GM12891 (cell line): ENCODE measurements around the gene MED26.
A peak's percentile ranks its signal among the peaks of the same experiment; 100 is the strongest.

Experiments used
- DNase-seq: peaks from one replicate; pipeline ENCODE4 v3.0.0; 2011; ENCODE audit warnings: low spot score; ENCODE audit not compliant: insufficient read length
- FAIRE-seq: peaks from 2 replicates; lab custom pipeline; 2011; peaks lifted over from hg19 to GRCh38; lab: Jason Lieb, UNC
- PAX5 ChIP-seq: IDR thresholded peaks from 2 replicates; pipeline ENCODE4 v1.6.1; 2011; ENCODE audit warnings: low read length, moderate library complexity, mild to moderate bottlenecking; ENCODE audit not compliant: insufficient read depth, severe bottlenecking
- POLR2A ChIP-seq: IDR thresholded peaks from 2 replicates; pipeline ENCODE4 v1.6.1; 2011; ENCODE audit warnings: low read depth, low read length, control low read depth
- POLR2AphosphoS5 ChIP-seq: IDR thresholded peaks from 2 replicates; pipeline ENCODE4 v1.6.1; 2011; ENCODE audit warnings: low read depth, low read length, control low read depth
- POU2F2 ChIP-seq: IDR thresholded peaks from 2 replicates; pipeline ENCODE4 v1.6.1; 2011; ENCODE audit warnings: low read depth, mild to moderate bottlenecking, control low read depth, low read length, moderate library complexity
- SPI1 ChIP-seq: IDR thresholded peaks from 2 replicates; pipeline ENCODE4 v1.6.1; 2011; ENCODE audit warnings: low read depth, low read length, control low read depth
- TAF1 ChIP-seq: IDR thresholded peaks from 2 replicates; pipeline ENCODE4 v1.6.1; 2011; ENCODE audit warnings: low read depth, low read length, control low read depth

MED26 gene

DNA sequence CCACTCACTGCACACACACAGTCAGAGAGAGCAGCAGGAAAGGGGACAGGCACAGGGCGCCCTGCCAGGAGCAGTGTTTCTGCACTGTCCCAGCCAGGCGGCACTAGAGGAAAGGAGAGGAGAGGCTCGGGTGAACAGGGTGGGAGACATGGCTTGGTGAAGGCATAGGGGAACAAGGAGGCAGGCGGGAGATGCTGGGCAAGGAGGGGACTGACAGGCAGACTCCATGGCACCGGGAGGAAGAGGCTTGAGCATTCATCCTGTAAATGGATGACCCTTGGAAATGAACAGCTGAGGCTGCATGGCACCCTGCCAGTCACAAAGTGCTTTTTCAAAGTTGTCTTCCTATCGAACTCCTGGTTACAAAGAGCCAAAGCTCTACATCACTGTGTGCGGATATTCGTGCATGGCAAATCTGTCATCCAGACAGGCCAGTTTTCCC lies 22.4 kb downstream of the MED26 start:
- no peak for TF ChIP-seq TAF1
- no peak for TF ChIP-seq POU2F2
- no peak for TF ChIP-seq PAX5
- no peak for TF ChIP-seq POLR2A
- no peak for TF ChIP-seq POLR2AphosphoS5
- no peak for TF ChIP-seq SPI1
- peak; percentile 5 for FAIRE-seq
- DNase-seq: no peak

DNA sequence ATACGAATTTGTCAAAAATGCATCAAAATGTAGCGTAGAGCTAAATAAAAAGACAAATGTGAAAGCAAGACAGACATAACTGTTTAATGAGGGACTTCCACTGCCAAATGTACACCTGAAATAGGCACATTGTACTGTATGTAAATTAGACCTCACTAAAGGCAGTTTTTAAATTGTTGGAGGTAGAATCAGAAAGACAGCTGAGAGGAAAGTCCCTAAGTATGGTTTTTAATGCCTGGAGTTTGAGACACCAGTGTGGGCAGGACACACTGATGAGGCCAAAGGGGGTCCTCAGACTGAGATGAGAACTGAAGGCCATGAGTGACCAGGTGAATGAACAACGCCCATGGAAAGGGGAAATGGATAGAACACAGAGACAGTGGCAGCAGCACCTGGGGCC lies 22.9 kb downstream of the MED26 start:
- no peak for DNase-seq
- FAIRE-seq: no peak
- no peak for TF ChIP-seq PAX5
- TF ChIP-seq SPI1: peak; percentile 42

DNA sequence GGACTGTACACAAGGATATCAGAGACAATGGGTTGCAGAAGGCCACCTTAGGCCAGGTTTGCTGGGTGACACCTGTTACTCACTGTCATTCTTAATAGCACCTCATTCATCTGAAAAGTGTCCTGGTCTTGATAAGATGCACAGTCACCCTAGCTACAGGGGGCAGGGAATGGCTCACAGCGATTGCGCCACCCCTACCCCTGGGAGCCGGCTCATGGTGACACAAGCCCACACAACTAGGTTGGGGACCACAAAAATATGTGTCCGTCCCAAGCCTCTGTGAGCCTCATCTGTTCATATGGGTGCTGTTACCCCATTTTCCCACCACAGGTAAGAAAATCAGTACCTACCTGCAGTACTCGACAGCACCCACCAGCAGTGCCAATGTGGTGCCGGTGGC lies 23.4 kb downstream of the MED26 start:
- FAIRE-seq (no peak), DNase-seq (no peak)
- TF ChIP-seq PAX5 (no peak), POU2F2 (no peak), POLR2AphosphoS5 (no peak), SPI1 (no peak), POLR2A (no peak), TAF1 (no peak)

DNA sequence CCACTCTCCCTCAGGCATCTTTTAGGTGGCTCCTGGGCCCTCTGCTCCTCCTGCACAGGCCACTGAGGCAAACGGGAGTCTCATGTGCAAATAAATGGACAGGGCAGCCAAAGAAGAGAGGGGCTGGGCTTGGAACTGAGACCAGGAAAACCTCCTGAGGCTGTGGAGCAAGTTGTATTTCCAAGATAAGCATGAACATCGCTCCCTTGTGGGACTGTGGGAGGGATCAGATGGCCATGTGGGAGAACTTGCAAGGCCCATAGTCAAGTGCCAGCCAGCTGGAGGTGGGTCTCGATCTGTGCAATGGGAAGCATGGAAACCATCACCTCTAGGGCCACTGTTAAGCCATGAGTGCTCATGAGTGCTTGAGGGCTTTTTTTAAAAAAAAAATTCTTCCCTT lies 24.9 kb downstream of the MED26 start:
- DNase-seq: no peak
- TF ChIP-seq SPI1 (no peak), TAF1 (no peak), PAX5 (no peak), POU2F2 (no peak), POLR2AphosphoS5 (no peak), POLR2A (no peak)
- no peak for FAIRE-seq

DNA sequence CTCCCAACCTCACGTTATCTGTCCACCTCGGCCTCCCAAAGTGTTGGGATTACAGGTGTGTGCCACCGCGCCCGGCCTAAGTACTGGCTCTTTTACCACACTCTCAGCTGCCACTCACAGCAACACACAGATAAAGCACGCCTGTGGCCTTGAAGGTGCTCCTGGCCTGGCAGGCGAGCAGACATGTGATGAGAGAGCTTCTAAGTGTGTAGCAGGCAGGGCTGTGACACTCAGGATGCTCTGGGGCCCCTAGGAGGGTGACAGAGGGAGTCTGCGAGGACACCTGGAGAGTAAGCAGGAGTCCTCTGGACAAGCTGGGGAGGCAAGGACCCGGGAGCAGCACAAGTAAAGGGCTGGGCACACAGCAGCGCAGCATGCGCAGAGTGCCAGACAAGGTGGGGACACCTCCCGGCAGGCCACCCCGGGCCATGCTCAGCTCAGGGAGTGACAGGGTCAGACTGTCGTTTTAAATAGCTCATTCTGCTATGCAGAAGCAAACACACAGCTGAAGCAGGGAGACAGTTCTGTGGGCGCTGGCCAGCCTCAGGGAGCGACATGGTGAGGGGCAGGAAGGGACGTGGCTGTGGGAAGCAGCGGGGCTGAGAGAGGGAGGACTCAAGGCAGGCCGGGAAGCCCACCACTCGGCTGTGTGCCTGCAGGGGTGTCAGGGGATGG lies 26.5 kb downstream of the MED26 start:
- DNase-seq (no peak), FAIRE-seq (no peak)
- TF ChIP-seq POLR2AphosphoS5: no peak
- no peak for TF ChIP-seq TAF1
- no peak for TF ChIP-seq POU2F2
- TF ChIP-seq POLR2A: no peak
- TF ChIP-seq PAX5: no peak
- TF ChIP-seq SPI1: no peak

DNA sequence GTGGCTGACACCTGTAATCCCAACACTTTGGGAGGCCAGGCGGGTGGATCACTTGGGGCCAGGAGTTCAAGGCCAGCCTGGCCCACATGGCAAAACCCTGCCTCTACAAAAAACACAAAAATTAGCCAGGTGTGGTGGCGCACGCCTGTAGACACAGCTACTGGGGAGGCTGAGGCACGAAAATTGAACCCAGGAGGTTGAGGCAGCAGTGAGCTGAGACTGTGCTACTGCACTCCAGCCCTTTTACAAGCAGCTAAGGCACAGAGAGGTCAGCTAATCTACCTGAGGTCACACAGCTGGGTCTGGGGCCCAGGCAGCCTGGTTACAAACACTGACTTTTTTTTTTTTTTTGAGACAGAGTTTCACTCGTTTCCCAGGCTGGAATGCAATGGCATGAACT lies 27.2 kb downstream of the MED26 start:
- no peak for TF ChIP-seq SPI1
- no peak for TF ChIP-seq TAF1
- no peak for TF ChIP-seq POLR2AphosphoS5
- TF ChIP-seq PAX5: no peak
- no peak for TF ChIP-seq POU2F2
- TF ChIP-seq POLR2A: no peak
- DNase-seq (no peak), FAIRE-seq (no peak)

DNA sequence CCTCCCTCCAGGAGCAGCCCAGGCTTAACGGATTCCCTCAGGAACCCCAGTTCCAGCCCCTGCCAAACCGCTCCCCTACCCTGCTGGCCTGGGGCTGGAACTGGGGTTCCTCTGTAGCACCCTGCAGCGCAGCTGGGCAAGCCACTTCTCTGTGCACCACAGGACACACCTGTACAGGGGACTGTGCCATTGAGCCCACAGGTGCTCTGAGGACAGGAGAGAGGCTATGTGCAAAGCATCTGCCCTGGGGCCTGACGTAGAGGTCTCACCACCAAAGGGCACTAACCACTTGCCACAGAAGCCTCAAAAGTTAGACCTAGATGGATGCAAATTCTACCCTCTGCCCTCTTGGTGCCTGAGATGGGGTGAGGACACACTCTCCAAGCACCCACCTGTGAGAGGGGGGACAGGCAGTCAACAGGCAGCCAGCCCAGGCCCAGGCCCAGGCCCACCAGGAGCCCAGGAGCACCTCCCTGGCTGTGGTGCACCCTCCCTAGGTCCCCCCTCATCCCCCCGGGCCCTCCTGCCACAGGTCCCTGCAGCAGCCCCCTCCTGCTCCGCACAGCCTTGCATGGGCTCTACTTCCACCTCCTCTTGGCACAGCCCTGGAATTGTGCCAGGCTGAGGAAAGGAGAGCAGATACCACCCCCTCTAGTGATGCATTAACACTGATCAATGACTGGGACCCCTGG lies 28.2 kb downstream of the MED26 start:
- TF ChIP-seq SPI1: no peak
- TF ChIP-seq POLR2AphosphoS5: no peak
- TF ChIP-seq TAF1: no peak
- TF ChIP-seq POLR2A: no peak
- DNase-seq (no peak), FAIRE-seq (no peak)

DNA sequence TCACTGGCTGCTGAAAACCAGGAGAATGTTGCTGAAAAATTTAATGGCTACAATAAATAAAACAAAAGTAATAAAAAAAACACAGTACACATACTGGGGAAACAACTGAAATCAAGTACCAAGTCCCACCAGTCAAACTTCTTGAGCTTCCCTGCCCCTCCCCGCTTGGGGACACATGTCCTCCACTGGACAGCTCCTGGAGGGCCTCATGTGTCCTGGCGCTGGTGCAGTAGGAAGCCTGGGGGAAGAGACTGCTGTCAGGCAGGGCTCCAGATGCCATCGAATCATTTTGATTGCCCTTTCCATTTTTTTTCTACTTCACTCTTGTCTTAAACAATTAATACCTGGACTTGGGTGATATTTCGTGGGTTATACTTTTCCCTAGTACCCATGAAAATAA lies 29.2 kb downstream of the MED26 start:
- no peak for FAIRE-seq
- TF ChIP-seq POU2F2 (no peak), TAF1 (no peak), PAX5 (no peak), POLR2A (no peak)
- no peak for DNase-seq

DNA sequence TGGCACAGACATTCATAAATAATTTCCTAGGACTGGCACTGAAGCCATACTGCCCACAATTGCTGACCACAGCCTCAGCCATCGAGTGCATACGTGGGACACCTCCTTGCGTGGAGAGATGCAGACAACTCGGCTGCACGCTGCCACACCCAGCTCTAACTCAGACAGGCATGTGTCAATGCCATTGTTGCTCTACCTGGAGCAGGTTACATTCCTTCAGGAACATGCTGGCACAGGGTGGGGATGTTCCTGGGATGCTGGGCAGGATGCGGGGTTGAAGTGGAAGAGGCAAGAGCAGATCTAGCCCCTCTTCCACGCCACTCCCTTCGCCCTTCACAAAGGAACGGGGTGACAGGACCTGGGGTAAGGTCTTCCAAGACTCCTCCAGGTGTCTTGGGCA lies 31.6 kb downstream of the MED26 start:
- TF ChIP-seq POLR2AphosphoS5: no peak
- TF ChIP-seq POLR2A: no peak
- no peak for TF ChIP-seq PAX5
- no peak for TF ChIP-seq TAF1
- no peak for TF ChIP-seq POU2F2
- no peak for TF ChIP-seq SPI1
- FAIRE-seq (no peak), DNase-seq (no peak)

DNA sequence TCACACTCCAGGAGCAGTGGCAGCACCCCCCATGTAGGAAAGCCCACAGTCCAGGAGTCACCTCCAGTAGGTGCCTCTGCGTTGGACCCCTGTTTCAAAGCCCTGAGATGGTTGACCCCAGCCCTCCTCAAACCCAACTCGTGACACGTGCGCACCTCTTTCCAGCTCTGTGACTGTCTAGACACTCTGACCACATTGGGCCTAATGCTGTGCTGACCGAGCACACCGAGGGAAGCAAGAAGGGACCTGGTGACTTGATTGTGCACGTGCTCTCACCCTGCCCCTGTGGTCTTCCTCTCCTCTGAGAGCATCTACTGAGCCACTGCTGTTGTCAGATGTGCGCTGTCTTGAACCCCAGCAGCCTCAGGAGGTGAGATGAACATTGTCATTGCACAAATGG lies 32.9 kb downstream of the MED26 start:
- DNase-seq (no peak), FAIRE-seq (peak; percentile 45)
- TF ChIP-seq POU2F2: no peak
- TF ChIP-seq TAF1: no peak
- TF ChIP-seq POLR2AphosphoS5: no peak
- TF ChIP-seq SPI1: no peak
- TF ChIP-seq POLR2A: no peak
- no peak for TF ChIP-seq PAX5
